Mucosa of descending colon (tissue), 3 donors: ENCODE data around the gene DUSP8. TPM values are rescaled to one million over a fixed set of nuclear protein-coding genes. Genes with fewer than 3 reads are reported as not detected.

Experiments
- ATAC-seq: fragments of 200-7000 bp; cut with Tn5 transposase; one replicate; pipeline ENCODE4 v1.9.1; 2020; ENCODE audit warnings: mild to moderate bottlenecking, moderate library complexity
- DNase-seq, 3 donors: peaks; one replicate each; pipeline ENCODE4 v3.0.0-alpha.2; 2020
- H3K36me3 ChIP-seq: fragments of 200-600 bp; one replicate; pipeline ENCODE4 v1.8.0; 2021; ENCODE audit warnings: low read depth, mild to moderate bottlenecking
- H3K4me1 ChIP-seq: fragments of 200-600 bp; one replicate; pipeline ENCODE4 v1.8.0; 2021; ENCODE audit warnings: low read depth, mild to moderate bottlenecking
- H3K4me3 ChIP-seq: fragments of 200-600 bp; one replicate; pipeline ENCODE4 v1.8.0; 2021; ENCODE audit warnings: mild to moderate bottlenecking
- H3K9me3 ChIP-seq: fragments of 200-600 bp; one replicate; pipeline ENCODE4 v1.8.0; 2021; ENCODE audit warnings: mild to moderate bottlenecking
- CTCF ChIP-seq: fragments of 200-600 bp; IDR thresholded peaks from one replicate; pipeline ENCODE4 v1.8.0; 2022; ENCODE audit warnings: antibody characterized with exemption, mild to moderate bottlenecking
- intact Hi-C, 2 donors: fragments of 100-400 bp; cut with DNase I in 1 of 2; cut with micrococcal nuclease in 1 of 2; formaldehyde crosslinking; loops; one replicate each; pipeline versions ENCODE4 v1.11.0 to v1.11.1; 2022; cut with DNase I, micrococcal nuclease
- total RNA-seq, 3 donors: library from RNA; stranded (reverse); fragmentation: NEBNext Ultra II Directional in 2 of 3; extraction: Animal tissue kit (Norgen Biotek cat#: 25700) in 2 of 3; gene quantifications; one replicate each; pipeline versions ENCODE4 v1.2.1 to v1.2.4, GENCODE V29; 2021 to 2023
- donor health status: DM: no; HTN: no; CAD: no; lungs with moderate emphysema.
- donor health status: DM: no; HTN: no; CAD: no.
- donor health status: DM: no; HTN: yes; CAD: no.

Gene DUSP8
- total RNA-seq, 3 donors from 2014 or later = 28.2 to 31.7 (median 28.5) TPM

GRCh38 chr11:1517117-1518005, 54.7 kb downstream of the DUSP8 start:
- no peak for ATAC-seq
- DNase-seq = peak in 1 of 3 donors; percentile 36
- H3K4me1 ChIP-seq = peaks cover 10% of the 10 kb centered on the region
- no peak overlapping the region for H3K4me3 ChIP-seq
- intact Hi-C loops = loop anchor here in 1 of 2 donors (10.0 kb wide), 3 partner anchors 53 to 403 kb away; no protein-coding TSS in a partner anchor
- TF ChIP-seq CTCF = no peak
- H3K36me3 ChIP-seq = no peaks in the 10 kb centered on the region
- no peaks in the 10 kb centered on the region for H3K9me3 ChIP-seq

- no peak for TF ChIP-seq CTCF
- DNase-seq (peak in 1 of 3 donors; percentile 34), ATAC-seq (no peak)
- Histone ChIP-seq H3K4me1 (peaks cover 10% of the 10 kb centered on the region), H3K36me3 (no peaks in the 10 kb centered on the region), H3K9me3 (no peaks in the 10 kb centered on the region), H3K4me3 (no peak overlapping the region)
- intact Hi-C loops = loop anchor here in 1 of 2 donors (10.0 kb wide), 3 partner anchors 52 to 402 kb away; no protein-coding TSS in a partner anchor
These were observed 55.6 kb downstream of the DUSP8 start for GRCh38 chr11:1516273-1517067.

GRCh38 chr11:1515082-1516060, 56.7 kb downstream of the DUSP8 start:
- peak; percentile 72 to 87 (median 85) for DNase-seq
- ATAC-seq = peak; percentile 92
- peaks cover 10% of the 10 kb centered on the region for H3K4me1 ChIP-seq
- intact Hi-C loops = loop anchor here in 1 of 2 donors (10.0 kb wide), 3 partner anchors 51 to 401 kb away; no protein-coding TSS in a partner anchor
- no peaks in the 10 kb centered on the region for H3K36me3 ChIP-seq
- peak; percentile 88 for TF ChIP-seq CTCF
- no peaks in the 10 kb centered on the region for H3K9me3 ChIP-seq
- no peak overlapping the region for H3K4me3 ChIP-seq

GRCh38 chr11:1514336-1515061, 57.6 kb downstream of the DUSP8 start:
- H3K4me3 ChIP-seq = no peak overlapping the region
- H3K9me3 ChIP-seq = no peaks in the 10 kb centered on the region
- TF ChIP-seq CTCF = no peak
- peaks cover 10% of the 10 kb centered on the region for H3K4me1 ChIP-seq
- no peaks in the 10 kb centered on the region for H3K36me3 ChIP-seq
- intact Hi-C loops = loop anchor here in 1 of 2 donors (10.0 kb wide), 3 partner anchors 50 to 400 kb away; no protein-coding TSS in a partner anchor
- ATAC-seq = no peak
- DNase-seq = peak in 1 of 3 donors; percentile 31
